ENCODE results near the gene HSP90AA1. TPM values are rescaled to one million over a fixed set of nuclear protein-coding genes. Genes with fewer than 3 reads are reported as not detected.

HSP90AA1 gene
- total RNA-seq: 561 TPM

DNA sequence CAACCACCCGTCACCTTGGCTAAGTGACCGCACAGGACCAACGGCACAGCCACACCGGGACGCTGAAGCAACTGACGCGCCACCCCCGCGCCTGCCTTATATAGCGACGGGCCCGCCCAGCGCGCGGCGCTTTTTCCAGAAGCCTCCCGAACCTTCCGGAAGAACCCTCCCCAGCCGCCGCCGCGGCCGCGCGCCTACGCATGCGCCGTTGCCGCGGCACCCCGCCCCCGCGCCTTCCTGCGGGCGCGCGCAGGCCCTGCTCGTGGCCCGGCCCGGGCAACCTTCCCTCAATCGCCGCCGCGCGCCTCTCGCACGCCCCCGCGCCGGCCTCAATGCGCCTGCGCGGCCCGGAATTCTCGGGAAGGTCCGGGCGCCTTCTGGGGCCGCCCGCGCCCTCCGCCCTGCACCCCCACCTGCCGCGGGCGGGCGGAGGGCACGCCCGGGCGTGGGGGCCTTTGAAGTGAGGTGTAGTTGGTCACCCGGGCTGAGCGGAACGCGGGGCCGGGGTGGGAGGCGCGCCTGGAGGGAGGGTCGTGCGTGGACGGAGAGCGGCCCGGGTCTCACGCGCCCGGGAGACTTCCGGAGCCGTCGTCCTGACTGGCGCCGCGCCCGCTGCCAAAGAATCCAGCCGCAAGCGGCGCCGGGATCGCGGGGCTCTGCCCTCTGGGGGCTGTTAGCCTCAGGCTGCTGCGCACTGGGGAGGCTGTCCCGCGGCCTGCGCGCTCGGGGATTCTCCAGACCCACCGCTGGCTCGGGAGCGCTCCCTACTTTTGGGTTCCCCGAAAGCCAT, at the start of gene HSP90AA1:
HSP90AA1 (minus strand) TSS at position 73 of the 790 bp plus-strand sequence. CDS start 666 bp downstream, outside the sequence.

Small RNA genes within 50 kb of the gene (small RNA-seq; reads per million reads assigned to genes)
- gene RN7SL472P: not detected

Other genes with a start within 250 kb of the HSP90AA1 start
- 782 TPM for gene DYNC1H1, start 122.5 kb downstream of the HSP90AA1 start, total RNA-seq
- gene WDR20, start 52.9 kb upstream of the HSP90AA1 start, total RNA-seq: 34.8 TPM
- gene MOK, start 218.1 kb upstream of the HSP90AA1 start, total RNA-seq: 39.9 TPM
- gene ZNF839, start 232.7 kb upstream of the HSP90AA1 start, total RNA-seq: 13.8 TPM